Stromal cell of bone marrow (primary cell): ENCODE data around the gene DHRS4L2.
"Not testable (repeated sequence)": the region's sequence is repeated elsewhere in the genome, so short reads cannot be mapped to it uniquely, and the experiment has no call there.

Source experiments
- DNase-seq: peaks from one replicate; pipeline ENCODE4 v3.0.0-alpha.2; 2012; ENCODE audit warnings: low read depth

The DHRS4L2 gene

GRCh38 chr14:23988607-23989363 lies at the start of gene DHRS4L2:
Gene DHRS4L2, plus strand, starts transcription at chr14:23988929. Its CDS starts 19 bp downstream, at chr14:23988948.
- peak; percentile 56 for DNase-seq

- DNase-seq: no peak
Measured at GRCh38 chr14:23939607-23940326, 49.0 kb upstream of the DHRS4L2 start.

GRCh38 chr14:23941230-23941629 lies 47.5 kb upstream of the DHRS4L2 start:
- DNase-seq: no peak

GRCh38 chr14:23941669-23942068 lies 47.1 kb upstream of the DHRS4L2 start:
- no peak for DNase-seq

- no peak for DNase-seq
Measured at GRCh38 chr14:23942587-23942986, 46.1 kb upstream of the DHRS4L2 start.

GRCh38 chr14:23949069-23949468 lies 39.7 kb upstream of the DHRS4L2 start:
- not testable (repeated sequence) for DNase-seq

GRCh38 chr14:23950411-23951135 lies 38.2 kb upstream of the DHRS4L2 start:
- no peak for DNase-seq

- DNase-seq: not testable (repeated sequence)
Measured at GRCh38 chr14:23951136-23951466, 37.6 kb upstream of the DHRS4L2 start.

- DNase-seq: no peak
Measured at GRCh38 chr14:23951590-23952201, 37.0 kb upstream of the DHRS4L2 start.

- DNase-seq: not testable (repeated sequence)
Measured at GRCh38 chr14:23953116-23953463, 35.6 kb upstream of the DHRS4L2 start.

- DNase-seq: peak; percentile 73
Measured at GRCh38 chr14:23953464-23954278, 35.1 kb upstream of the DHRS4L2 start, which contains the start of gene DHRS4. Gene DHRS4, plus strand, starts transcription at chr14:23953770. Its CDS starts 19 bp downstream, at chr14:23953789.

GRCh38 chr14:23954279-23954614 lies 34.5 kb upstream of the DHRS4L2 start:
- not testable (repeated sequence) for DNase-seq

- not testable (repeated sequence) for DNase-seq
Measured at GRCh38 chr14:23954965-23955364, 33.8 kb upstream of the DHRS4L2 start.

- DNase-seq: not testable (repeated sequence)
Measured at GRCh38 chr14:23955811-23956210, 32.9 kb upstream of the DHRS4L2 start.

GRCh38 chr14:23957913-23958569 lies 30.7 kb upstream of the DHRS4L2 start:
- DNase-seq: not testable (repeated sequence)

GRCh38 chr14:23960899-23961298 lies 27.8 kb upstream of the DHRS4L2 start:
- DNase-seq: not testable (repeated sequence)

GRCh38 chr14:23961704-23962103 lies 27.0 kb upstream of the DHRS4L2 start:
- DNase-seq: not testable (repeated sequence)

GRCh38 chr14:23969130-23969480 lies 19.6 kb upstream of the DHRS4L2 start:
- not testable (repeated sequence) for DNase-seq

- not testable (repeated sequence) for DNase-seq
Measured at GRCh38 chr14:23969481-23970282, 19.0 kb upstream of the DHRS4L2 start.

- DNase-seq: not testable (repeated sequence)
Measured at GRCh38 chr14:23970283-23970659, 18.5 kb upstream of the DHRS4L2 start.
